ENCODE measurements around the gene BMP6. TPM values are rescaled to one million over a fixed set of nuclear protein-coding genes. Genes with fewer than 3 reads are reported as not detected.

Gene BMP6
- total RNA-seq, 2 donors from 2014 or later: 0.62 to 2.1 TPM

- intact Hi-C loops (cut with DNase I): no loop called here
- TF ChIP-seq, protein P1, sequence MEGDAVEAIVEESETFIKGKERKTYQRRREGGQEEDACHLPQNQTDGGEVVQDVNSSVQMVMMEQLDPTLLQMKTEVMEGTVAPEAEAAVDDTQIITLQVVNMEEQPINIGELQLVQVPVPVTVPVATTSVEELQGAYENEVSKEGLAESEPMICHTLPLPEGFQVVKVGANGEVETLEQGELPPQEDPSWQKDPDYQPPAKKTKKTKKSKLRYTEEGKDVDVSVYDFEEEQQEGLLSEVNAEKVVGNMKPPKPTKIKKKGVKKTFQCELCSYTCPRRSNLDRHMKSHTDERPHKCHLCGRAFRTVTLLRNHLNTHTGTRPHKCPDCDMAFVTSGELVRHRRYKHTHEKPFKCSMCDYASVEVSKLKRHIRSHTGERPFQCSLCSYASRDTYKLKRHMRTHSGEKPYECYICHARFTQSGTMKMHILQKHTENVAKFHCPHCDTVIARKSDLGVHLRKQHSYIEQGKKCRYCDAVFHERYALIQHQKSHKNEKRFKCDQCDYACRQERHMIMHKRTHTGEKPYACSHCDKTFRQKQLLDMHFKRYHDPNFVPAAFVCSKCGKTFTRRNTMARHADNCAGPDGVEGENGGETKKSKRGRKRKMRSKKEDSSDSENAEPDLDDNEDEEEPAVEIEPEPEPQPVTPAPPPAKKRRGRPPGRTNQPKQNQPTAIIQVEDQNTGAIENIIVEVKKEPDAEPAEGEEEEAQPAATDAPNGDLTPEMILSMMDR (IDR thresholded peaks at IDR 0.05): no peak
- no peak overlapping the region for H3K27ac ChIP-seq
- no peaks in the 10 kb centered on the region for H3K36me3 ChIP-seq
- DNase-seq: no peak
- H3K4me1 ChIP-seq: no peaks in the 10 kb centered on the region
- H3K9ac ChIP-seq (ENCODE audit: low read depth in 2 of 2, low read length in 2 of 2): no peak overlapping the region
- H3K4me3 ChIP-seq: no peak overlapping the region
- H3K27me3 ChIP-seq: no peaks in the 10 kb centered on the region
- H3K9me3 ChIP-seq: no peaks in the 10 kb centered on the region
Observed at GRCh38 chr6:7785243-7786035, 59.5 kb downstream of the BMP6 start.

DNA sequence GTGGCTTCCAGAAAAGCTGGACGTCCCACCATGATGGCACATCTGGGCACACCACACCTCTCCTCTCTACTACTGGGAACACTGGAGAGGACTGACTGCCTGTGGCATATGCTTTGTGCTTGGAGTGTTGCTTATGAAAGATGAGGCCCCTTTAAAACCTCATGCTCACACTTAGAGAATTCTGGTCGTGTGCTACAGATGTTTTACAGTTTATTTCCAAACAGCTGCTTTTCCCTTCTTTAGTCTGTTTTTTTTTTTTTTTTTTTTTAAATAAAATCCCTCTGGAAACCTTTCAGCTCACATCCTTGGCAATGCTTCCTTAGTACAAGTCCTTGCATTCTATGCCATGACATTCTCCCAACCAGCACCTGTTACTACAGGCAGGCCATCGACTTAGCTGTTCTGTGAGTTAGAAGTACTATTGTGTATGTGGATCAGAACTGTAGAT, 60.3 kb downstream of the BMP6 start:
- DNase-seq: no peak
- H3K9me3 ChIP-seq: no peaks in the 10 kb centered on the region
- TF ChIP-seq, protein P1 (IDR thresholded peaks at IDR 0.05): no peak
- H3K27ac ChIP-seq: no peak overlapping the region
- H3K9ac ChIP-seq (ENCODE audit: low read depth in 2 of 2, low read length in 2 of 2): no peak overlapping the region
- H3K4me1 ChIP-seq: no peaks in the 10 kb centered on the region
- H3K27me3 ChIP-seq: no peaks in the 10 kb centered on the region
- intact Hi-C loops (cut with DNase I): no loop called here
- no peaks in the 10 kb centered on the region for H3K36me3 ChIP-seq
- no peak overlapping the region for H3K4me3 ChIP-seq

DNA sequence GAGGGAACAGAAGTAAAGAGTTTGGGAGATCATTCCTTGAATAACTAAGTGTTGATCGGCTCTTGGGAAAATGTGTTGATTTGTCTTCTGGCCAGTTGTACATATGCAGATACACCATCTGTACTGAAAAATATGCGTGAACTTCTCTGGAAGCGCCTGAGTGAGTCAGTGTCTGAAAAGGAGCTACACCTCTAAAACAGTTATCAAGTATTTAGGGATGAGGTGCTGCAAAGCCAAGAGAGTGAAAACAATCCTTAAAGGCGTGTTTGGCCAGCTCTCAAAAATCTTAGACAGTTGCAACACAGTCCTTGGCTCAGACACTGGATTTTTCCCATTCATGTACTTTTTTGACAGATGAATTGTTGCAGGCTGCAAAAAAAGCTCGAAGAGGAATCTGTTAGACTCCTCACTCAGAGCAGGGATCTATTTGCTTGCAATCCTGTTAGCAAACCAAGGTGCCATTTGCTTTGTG, 61.3 kb downstream of the BMP6 start:
- Histone ChIP-seq H3K36me3 (no peaks in the 10 kb centered on the region), H3K4me1 (no peaks in the 10 kb centered on the region), H3K4me3 (no peak overlapping the region), H3K27ac (no peak overlapping the region), H3K27me3 (no peaks in the 10 kb centered on the region), H3K9me3 (no peaks in the 10 kb centered on the region), H3K9ac (ENCODE audit: low read depth in 2 of 2, low read length in 2 of 2) (no peak overlapping the region)
- TF ChIP-seq, protein P1 (IDR thresholded peaks at IDR 0.05): no peak
- peak; percentile 18 for DNase-seq
- intact Hi-C loops (cut with DNase I): no loop called here

DNA sequence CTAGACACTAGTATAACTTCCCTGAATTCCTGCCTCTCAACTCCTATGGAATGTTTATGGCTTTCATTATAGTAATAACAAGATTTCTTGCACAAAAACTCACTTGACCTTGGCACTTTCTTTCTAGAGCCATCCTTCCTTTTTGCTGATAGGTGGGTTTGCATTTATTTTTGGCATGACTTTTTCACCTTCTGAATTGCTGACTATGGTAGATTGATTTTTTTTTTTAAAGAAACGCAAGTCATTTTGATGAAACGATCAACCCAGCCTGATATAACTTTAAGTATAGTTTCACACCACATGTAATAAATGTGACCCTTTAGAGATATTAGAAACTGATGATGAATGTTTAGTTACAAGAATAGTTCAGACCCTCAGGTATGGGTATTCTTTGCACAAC, 61.8 kb downstream of the BMP6 start:
- no peak overlapping the region for H3K27ac ChIP-seq
- TF ChIP-seq, protein P1 (IDR thresholded peaks at IDR 0.05): no peak
- H3K36me3 ChIP-seq: no peaks in the 10 kb centered on the region
- H3K4me1 ChIP-seq: no peaks in the 10 kb centered on the region
- no peaks in the 10 kb centered on the region for H3K9me3 ChIP-seq
- H3K27me3 ChIP-seq: no peaks in the 10 kb centered on the region
- H3K4me3 ChIP-seq: no peak overlapping the region
- no peak overlapping the region for H3K9ac ChIP-seq (ENCODE audit: low read depth in 2 of 2, low read length in 2 of 2)
- intact Hi-C loops (cut with DNase I): no loop called here
- DNase-seq: no peak

- DNase-seq: no peak
- Histone ChIP-seq H3K27me3 (no peaks in the 10 kb centered on the region), H3K9me3 (no peaks in the 10 kb centered on the region), H3K27ac (no peak overlapping the region), H3K36me3 (no peaks in the 10 kb centered on the region), H3K4me3 (no peak overlapping the region), H3K9ac (ENCODE audit: low read depth in 2 of 2, low read length in 2 of 2) (no peak overlapping the region), H3K4me1 (no peaks in the 10 kb centered on the region)
- intact Hi-C loops (cut with DNase I): no loop called here
- TF ChIP-seq, protein P1 (IDR thresholded peaks at IDR 0.05): no peak
Observed at GRCh38 chr6:7794509-7794908, 68.6 kb downstream of the BMP6 start.
